ENCODE results near the gene DCTN3. TPM values are rescaled to one million over a fixed set of nuclear protein-coding genes. Genes with fewer than 3 reads are reported as not detected.
A peak's percentile ranks its signal among the peaks of the same experiment; 100 is the strongest.

DCTN3 gene
- total and polyA plus RNA-seq, 9 of the 15 experiments (the other 6 are each of a cell fraction or from before 2014, with no cell fraction given) = 11.0 to 51.0 (median 41.9) TPM

GRCh38 chr9:34611811-34612787, 8.2 kb downstream of the DCTN3 start, which contains the start of gene RPP25L (continued):
- TF ChIP-seq ZNF407 (IDR thresholded peaks at IDR 0.05; ENCODE audit: low read depth) = no peak
- TF ChIP-seq ETV1 (tag; conservative IDR thresholded peaks at IDR 0.05; ENCODE audit: low read depth) = no peak
- no peak for TF ChIP-seq ZNF12 (CRISPR knock-in tag; IDR thresholded peaks at IDR 0.05)
- TF ChIP-seq MTA3 (IDR thresholded peaks at IDR 0.05; ENCODE audit: borderline replicate concordance) = 0 out of 2 replicates have a peak, but pooled peaks have one; percentile 21
- TF ChIP-seq XRCC3 (IDR thresholded peaks at IDR 0.05) = no peak
- TF ChIP-seq FOXP4 (CRISPR knock-in tag; IDR thresholded peaks at IDR 0.05; ENCODE audit: borderline replicate concordance) = no peak
- TF ChIP-seq PHF20 (IDR thresholded peaks at IDR 0.05; ENCODE audit: partially characterized antibody) = no peak
- no peak for TF ChIP-seq GATA2 (CRISPR knock-in tag; IDR thresholded peaks at IDR 0.05)
- peak; percentile 80 for TF ChIP-seq POLR2AphosphoS5 (IDR thresholded peaks at IDR 0.05; ENCODE audit: control insufficient read depth, insufficient read depth, low read depth, low read length)
- peak; percentile 80 for TF ChIP-seq PKNOX1 (IDR thresholded peaks at IDR 0.05)
- TF ChIP-seq ZBTB49 (CRISPR knock-in tag; IDR thresholded peaks at IDR 0.05; ENCODE audit: borderline replicate concordance) = no peak; the same call in 1 of the 2 replicates
- no peak for TF ChIP-seq HNRNPK (IDR thresholded peaks at IDR 0.05; ENCODE audit: low read depth, low read length, poor library complexity, severe bottlenecking)

Data from K562 (cell line).